GM18520 (cell line): Measurements from ENCODE around the gene ANTKMT.
"Not testable (repeated sequence)": the region's sequence is repeated elsewhere in the genome, so short reads cannot be mapped to it uniquely, and the experiment has no call there.

Experiments used
- ATAC-seq: cut with Tn5 transposase; IDR thresholded peaks from one replicate; pipeline ENCODE4 v1.9.1; 2021; ENCODE audit not compliant: unreplicated experiment

The ANTKMT gene

GRCh38 chr16:680967-681745 lies 39.8 kb upstream of the ANTKMT start:
- ATAC-seq = no peak

DNA sequence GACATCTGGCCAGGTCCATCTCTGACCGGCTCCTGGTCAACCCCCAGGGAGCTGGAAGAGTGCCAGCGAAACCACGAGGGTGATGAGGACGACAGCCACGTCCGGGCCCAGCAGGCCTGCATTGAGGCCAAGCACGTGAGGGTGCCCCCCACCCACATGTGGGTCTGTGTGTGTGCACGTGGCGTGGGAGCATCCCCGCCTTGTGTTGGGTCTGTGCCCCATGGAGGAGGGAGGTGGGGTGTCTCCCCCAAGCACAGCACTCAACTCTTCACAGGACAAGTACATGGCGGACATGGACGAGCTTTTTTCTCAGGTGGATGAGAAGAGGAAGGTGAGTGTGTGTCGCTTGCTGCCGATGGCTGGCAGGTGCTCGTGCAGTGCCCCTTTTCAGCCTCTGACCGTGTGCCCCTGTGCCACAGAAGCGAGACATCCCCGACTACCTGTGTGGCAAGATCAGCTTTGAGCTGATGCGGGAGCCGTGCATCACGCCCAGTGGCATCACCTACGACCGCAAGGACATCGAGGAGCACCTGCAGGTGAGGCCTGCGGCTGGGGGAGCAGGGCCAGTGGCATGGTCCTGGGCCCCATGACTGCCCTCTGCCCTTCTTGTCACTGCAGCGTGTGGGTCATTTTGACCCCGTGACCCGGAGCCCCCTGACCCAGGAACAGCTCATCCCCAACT lies 39.1 kb upstream of the ANTKMT start:
- no peak for ATAC-seq

GRCh38 chr16:682493-683395 lies 38.2 kb upstream of the ANTKMT start:
- ATAC-seq = no peak

- no peak for ATAC-seq
These were observed 37.4 kb upstream of the ANTKMT start for GRCh38 chr16:683396-684070.

DNA sequence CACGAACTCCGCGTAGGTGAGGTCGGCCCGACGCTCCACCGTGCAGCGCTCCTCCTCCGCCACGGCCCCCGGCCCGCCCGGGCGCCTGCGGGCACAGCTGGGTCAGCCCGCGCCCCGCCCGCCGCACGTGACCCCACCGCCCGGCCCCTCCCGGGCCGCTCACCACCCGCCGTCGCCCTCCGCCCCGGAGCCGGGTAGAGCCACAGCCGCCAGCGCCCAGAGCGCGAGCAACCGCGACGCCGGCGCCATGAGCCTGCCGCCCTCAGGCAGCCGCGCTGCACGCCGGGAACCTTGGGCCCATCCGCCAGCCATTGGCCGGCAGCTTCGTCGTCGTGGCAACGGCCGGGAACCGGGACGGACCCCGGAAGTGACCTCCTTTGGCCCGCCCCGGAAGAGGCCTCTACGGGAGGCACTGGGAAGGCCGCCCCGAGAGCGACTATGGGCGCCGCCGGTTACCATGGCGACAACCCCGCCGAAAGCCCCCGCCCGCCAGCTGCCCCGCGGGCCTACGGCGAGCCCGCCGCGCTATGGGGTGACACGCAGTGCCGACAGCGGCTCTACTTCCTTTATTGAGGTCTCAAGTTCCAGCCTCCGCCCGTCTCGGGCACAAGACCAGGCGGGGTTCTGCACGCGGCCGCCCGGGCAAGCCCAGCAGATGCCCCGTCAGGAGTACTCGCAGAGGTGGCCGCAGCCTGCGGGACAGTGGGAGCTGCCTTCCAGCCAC lies 36.7 kb upstream of the ANTKMT start, which contains the start of gene JMJD8:
JMJD8 (minus strand) TSS at position 264 of the 724 bp plus-strand sequence; CDS start at position 249, 15 bp downstream.
- ATAC-seq = peak; percentile 70

DNA sequence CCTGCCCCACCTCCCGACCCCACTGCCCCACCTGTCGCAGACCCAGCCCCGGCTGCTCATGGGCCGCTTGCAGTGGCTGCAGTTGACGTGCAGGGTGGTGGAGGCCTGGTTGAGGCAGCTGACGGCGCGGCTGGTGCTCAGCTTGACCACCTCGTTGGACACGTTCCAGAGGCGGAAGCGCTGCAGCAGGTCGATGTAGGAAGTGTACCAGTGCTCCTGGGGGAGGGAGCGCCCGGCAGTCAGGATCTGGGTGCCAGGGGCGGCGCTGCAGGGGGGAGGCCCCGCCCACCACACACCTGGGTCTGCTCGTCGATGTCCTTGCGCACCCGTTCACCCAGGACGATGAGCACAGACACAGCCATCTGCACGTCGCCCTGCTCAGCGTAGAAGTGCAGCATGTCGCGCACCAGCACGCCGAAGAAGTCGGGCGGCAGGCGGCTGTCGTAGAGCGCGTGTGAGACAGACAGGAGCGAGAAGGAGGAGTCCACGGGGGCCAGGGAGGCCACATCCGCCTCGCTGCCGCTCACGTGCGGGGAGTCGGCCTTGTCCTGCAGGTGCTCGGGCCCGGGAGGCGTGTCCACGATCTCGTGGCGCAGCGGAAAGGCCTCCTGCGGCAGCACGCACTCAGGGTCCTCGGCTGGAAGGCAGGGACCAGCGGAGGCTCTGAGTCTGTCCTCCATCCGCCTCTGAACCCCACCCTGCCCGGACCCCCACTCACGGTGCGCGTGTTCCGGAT lies 35.8 kb upstream of the ANTKMT start:
- no peak for ATAC-seq

- no peak for ATAC-seq
These were observed 35.0 kb upstream of the ANTKMT start for GRCh38 chr16:685967-686366.

GRCh38 chr16:686459-687260 lies 34.3 kb upstream of the ANTKMT start:
- ATAC-seq = no peak

GRCh38 chr16:687499-687898 lies 33.4 kb upstream of the ANTKMT start:
- no peak for ATAC-seq

DNA sequence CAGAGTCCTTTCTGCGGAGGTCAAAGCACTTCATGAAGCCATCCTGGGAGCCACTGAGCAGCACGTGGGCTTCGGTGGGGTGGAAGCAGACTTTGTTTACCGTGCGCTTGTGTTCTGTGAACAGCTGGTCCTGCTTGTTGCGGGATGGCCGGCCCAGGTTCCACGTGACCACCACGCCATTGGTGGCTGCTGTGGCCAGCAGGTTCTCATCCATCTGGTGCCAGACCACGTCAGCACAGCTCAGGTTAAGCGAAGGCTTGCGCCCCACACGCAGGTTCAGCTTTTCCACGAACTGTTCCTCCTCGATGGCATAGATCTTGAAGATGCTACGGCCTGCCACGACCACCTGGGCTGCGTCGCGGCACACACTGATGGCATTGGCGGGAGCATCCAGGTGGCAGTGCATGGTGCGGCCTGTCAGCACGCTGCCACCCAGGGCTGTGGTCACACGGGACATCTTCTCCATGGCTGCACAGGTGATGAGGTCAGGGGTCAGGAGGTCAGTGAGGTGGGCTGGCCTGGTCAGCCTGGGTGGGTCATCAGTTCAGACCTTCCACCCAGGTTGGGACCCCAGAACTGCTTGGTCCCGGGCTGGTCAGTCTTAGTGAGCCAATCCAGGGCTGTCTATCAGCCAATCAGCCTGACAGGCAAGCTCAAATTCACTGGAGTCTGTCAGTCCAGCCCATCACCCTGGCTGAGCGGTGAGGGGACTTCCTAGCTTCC lies 31.6 kb upstream of the ANTKMT start:
- ATAC-seq = no peak

- not testable (repeated sequence) for ATAC-seq
These were observed 29.7 kb upstream of the ANTKMT start for GRCh38 chr16:691242-691641.

DNA sequence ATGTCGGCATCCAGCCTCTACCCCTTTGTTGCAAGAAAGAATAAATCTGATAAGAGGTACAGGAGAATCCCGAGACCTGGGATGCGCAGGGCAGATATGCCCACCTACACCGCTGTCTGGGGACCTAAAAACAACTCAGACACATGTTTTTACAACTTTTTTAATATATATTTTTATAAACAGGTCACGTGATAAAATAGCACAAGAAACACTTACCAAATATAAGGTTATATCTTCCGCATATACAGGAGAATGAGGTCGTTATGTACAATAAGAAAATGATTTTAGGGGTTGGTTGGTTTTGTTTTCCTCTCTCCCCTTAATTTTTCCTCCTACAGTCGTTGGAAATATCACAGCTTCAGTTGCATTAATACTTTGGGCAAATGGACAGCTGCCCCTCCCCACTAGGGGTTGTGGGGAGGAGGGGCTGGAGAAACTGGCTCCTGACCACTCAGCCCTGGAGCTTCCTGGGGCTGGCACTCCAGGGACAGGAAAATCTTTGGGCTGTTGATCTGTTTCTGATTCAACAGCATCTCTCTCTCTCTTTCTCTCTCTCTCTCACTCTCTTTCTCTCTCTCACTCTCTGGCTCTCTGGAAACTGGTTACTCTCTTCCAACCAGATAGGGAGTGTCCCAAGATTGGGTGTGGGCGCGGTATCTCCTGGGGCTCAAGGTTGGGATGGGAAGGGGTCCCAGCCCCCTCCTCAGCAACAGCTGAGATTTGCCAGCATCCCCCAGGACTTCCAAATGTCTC lies 28.4 kb upstream of the ANTKMT start:
- ATAC-seq = no peak

GRCh38 chr16:693364-693763 lies 27.6 kb upstream of the ANTKMT start:
- ATAC-seq = no peak

DNA sequence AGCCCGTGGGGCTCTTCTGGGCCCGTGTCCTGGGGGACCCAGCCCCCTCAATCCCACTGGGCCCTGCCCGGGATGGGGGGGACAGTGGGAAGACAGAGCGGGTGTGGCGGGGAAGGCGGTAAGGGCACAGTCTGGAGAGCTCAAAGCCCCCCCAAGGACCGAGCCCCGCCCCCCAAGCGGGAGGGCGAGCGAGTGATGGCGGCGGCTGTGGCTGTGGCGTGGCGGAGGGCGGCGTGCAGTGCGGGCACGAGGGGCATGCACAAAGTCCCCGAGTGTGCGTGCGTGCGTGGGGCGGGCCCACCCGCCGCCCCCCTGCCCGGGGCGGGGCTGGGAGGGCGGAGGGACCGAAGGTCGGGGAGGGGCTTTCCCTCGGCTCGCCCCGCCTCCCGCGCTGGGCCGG lies 27.2 kb upstream of the ANTKMT start:
- no peak for ATAC-seq

GRCh38 chr16:694187-694862 lies 26.6 kb upstream of the ANTKMT start:
- ATAC-seq = no peak

DNA sequence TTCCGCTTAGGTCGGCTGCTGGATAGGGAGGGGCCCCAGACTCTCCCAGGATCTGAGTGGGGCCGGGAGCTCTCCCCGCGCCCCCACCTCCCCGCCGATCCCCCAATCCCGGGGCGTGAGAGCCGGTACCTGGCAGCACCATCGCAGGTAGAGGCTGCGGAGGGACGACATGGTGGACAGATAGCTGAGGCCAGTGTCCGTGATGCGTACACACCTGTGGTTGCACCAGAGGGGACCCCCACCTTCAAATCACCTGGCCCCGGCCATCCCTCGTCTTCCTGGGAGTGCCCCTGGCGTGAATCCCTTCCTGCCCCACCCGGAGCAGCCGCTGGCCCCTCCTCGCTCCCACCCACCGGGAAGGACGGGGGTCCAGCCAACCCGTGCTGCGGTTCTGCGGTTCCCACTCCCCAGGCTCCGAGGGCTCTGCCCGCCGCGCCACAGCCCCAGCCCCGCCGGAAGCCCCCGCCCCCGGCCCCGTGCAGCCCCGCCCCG lies 26.0 kb upstream of the ANTKMT start:
- no peak for ATAC-seq
